GM11168 (cell line): Measurements from ENCODE around the gene TRIM49.
"Not testable (repeated sequence)": the region's sequence is repeated elsewhere in the genome, so short reads cannot be mapped to it uniquely, and the experiment has no call there.

Experiments
- in situ Hi-C: fragments of 300-500 bp; cut with MboI; formaldehyde crosslinking; loops from one replicate; pipeline ENCODE4 v1.12.0; 2022; ENCODE audit warnings: low sequenced_read_pairs; ENCODE audit not compliant: unreplicated experiment

The TRIM49 gene

GRCh38 chr11:89808475-89808874, at the start of gene TRIM49:
TSS of gene TRIM49 (minus strand) at chr11:89808575. CDS start at chr11:89804469, 4,106 bp downstream.
- in situ Hi-C loops: not testable (repeated sequence)

- in situ Hi-C loops: not testable (repeated sequence)
Observed at GRCh38 chr11:89826694-89827093, 18.3 kb upstream of the TRIM49 start.

DNA sequence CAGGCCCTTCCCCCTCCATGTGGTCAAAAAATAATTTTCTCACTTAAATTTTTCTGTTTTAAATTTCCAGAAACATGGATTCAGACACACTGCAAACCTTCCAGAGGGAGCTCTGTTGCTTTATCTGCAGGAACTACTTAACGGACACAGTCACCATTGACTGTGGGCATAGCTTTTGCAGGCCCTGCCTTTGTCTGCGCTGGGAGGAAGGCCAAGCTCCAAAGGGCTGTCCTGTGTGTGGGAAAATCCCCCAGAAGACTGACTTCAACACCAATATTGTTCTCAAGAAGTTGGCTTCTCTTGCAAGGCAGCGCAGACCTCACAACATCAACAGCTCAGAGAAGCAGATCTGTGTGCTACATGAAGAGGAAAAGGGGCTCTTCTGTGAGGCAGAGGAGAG, 11.6 kb upstream of the TRIM49 start:
- in situ Hi-C loops: not testable (repeated sequence)

GRCh38 chr11:89813535-89813934, 5.2 kb upstream of the TRIM49 start:
- in situ Hi-C loops: not testable (repeated sequence)

GRCh38 chr11:89787506-89788063, 20.8 kb downstream of the TRIM49 start:
- in situ Hi-C loops: not testable (repeated sequence)

DNA sequence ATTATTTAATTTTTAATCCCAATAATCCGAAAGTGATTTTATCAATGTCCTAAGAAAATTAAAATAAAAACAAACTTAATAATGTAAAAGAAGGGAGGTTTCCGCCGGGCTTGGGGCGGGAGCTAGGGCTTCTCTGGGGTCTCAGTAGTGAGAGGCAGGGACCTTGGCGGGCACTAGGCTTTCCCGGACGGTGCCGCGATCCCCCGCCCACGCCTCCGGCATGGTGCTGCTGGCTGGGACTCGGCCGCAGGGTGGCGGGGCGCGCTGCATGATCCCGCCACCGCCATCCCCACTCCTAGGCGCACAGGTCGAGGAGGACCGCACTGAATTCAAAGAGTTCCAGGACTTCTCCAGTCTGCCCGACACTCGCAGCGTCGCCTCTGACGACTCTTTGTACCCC, 22.6 kb downstream of the TRIM49 start:
- in situ Hi-C loops: not testable (repeated sequence)

GRCh38 chr11:89750822-89751221, 57.6 kb downstream of the TRIM49 start:
- in situ Hi-C loops: loop anchor here (10.0 kb wide), 1 partner anchor 334 kb away; the partner anchor contains the start of gene UBTFL1
